ENCODE results near the gene IGF2BP2. TPM values are rescaled to one million over a fixed set of nuclear protein-coding genes. Genes with fewer than 3 reads are reported as not detected.
"Not testable (repeated sequence)": the region's sequence is repeated elsewhere in the genome, so short reads cannot be mapped to it uniquely, and the experiment has no call there.

The IGF2BP2 gene
- polyA plus RNA-seq, 1 donor from 2014 or later, result not detected

GRCh38 chr3:185851046-185851445, 26.2 kb upstream of the IGF2BP2 start:
- H3K36me3 Mint-ChIP-seq, result peaks cover 3% of the 10 kb centered on the region
- peaks cover 3% of the 10 kb centered on the region for H3K27me3 Mint-ChIP-seq
- H3K9me3 Mint-ChIP-seq, result peaks cover 2 to 5% (median 3%) of the 10 kb centered on the region in 3 donors

DNA sequence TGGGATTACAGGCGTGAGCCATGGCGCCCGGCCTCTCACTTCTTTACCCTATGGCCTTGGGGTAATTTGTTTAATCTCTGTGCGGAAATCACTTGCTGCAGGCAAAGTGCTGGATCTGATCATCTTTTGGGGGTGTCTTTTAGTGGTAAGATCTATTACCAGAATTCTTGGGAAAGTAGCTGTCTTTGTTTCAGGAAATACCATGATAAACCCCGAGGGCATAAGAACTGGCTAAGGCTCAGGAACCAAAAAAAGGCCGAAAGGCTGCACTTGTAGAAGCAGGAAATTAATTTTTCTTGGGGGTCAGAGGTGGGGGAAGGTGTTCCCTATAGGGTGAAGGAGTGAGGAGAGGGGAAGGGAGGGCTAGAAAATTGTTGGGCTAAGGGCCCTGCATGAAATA, 22.7 kb upstream of the IGF2BP2 start:
- Mint-ChIP-seq H3K27ac (peak overlapping the region in 1 of 3 donors; percentile 27), H3K27me3 (peaks cover 7% of the 10 kb centered on the region), H3K9me3 (peaks cover 0 to 1% (median 0%) of the 10 kb centered on the region in 3 donors), H3K36me3 (peaks cover 2% of the 10 kb centered on the region), H3K4me3 (no peak overlapping the region), H3K4me1 (no peaks in the 10 kb centered on the region)

More at GRCh38 chr3:185851046-185851445, 26.2 kb upstream of the IGF2BP2 start:
- Mint-ChIP-seq H3K27ac (no peak overlapping the region), H3K4me1 (no peaks in the 10 kb centered on the region), H3K4me3 (peak overlapping the region in 1 of 4 donors; percentile 43)

DNA sequence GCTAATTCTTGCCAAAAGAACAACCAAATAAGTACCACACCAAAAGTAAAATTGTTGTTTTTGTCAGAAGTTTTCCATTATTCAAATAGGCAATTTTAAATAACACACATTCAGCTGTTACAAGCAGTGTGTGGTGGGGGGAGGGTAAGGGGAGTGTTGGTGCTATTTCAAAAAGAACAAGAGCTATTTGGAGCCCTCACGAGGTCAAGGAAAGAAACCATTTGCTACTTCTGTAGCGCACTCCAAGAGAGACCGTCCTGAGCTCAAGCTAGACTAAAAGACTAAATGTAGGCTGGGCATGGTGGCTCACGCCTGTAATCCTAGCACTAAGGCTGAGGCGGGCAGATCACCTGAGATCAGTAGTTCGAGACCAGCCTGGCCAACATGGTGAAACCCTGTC, 21.2 kb upstream of the IGF2BP2 start:
- no peak overlapping the region for H3K27ac Mint-ChIP-seq
- H3K9me3 Mint-ChIP-seq, result peaks cover 0 to 1% (median 0%) of the 10 kb centered on the region in 3 donors
- H3K27me3 Mint-ChIP-seq, result peaks cover 7% of the 10 kb centered on the region
- H3K36me3 Mint-ChIP-seq, result peaks cover 2% of the 10 kb centered on the region
- H3K4me3 Mint-ChIP-seq, result no peak overlapping the region
- no peaks in the 10 kb centered on the region for H3K4me1 Mint-ChIP-seq

DNA sequence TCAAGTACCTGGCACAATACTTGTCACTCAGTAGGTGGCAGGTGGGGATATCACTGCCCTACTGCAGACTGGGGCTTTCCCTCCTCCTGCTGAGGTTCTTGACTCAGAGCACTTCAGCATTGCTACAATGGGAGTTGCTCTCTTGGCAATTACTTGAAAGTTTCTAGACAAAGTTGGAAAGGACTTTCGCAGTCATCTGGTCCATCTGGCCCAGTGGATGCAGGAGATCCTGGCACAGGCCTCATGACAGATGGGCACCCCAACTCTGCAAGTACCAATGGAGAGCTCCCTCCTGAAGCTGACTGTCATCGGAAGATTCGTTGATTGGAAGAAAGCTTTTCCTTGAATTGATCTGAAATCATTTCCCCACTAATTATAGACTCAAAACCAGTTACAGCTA, 19.2 kb upstream of the IGF2BP2 start:
- Mint-ChIP-seq H3K27me3 (peaks cover 7% of the 10 kb centered on the region), H3K4me3 (no peak overlapping the region), H3K27ac (no peak overlapping the region), H3K36me3 (peaks cover 1% of the 10 kb centered on the region), H3K4me1 (no peaks in the 10 kb centered on the region), H3K9me3 (peaks cover 0 to 1% (median 0%) of the 10 kb centered on the region in 3 donors)

DNA sequence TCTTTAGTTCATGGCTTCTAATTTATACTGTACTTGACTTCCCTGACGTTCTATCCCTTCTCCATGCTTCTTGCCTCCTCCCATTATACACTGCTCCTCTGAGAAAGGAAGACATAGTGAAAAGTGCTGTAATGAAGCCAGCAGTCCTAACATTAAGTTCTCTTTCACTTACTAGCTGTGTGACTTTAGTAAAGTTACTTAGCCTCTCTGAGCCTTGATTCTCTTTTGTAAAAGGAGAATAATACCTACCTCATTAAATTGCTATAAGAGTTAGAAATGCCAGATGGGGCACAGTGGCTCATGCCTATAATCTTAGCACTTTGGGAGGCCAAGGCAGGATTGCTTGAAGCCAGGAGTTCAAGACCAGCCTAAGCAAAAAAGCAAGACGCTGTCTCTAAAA, 18.8 kb upstream of the IGF2BP2 start:
- H3K4me3 Mint-ChIP-seq, result no peak overlapping the region
- H3K27ac Mint-ChIP-seq, result no peak overlapping the region
- H3K36me3 Mint-ChIP-seq, result no peaks in the 10 kb centered on the region
- H3K4me1 Mint-ChIP-seq, result no peaks in the 10 kb centered on the region
- peaks cover 7% of the 10 kb centered on the region for H3K27me3 Mint-ChIP-seq
- H3K9me3 Mint-ChIP-seq, result peaks cover 0 to 1% (median 0%) of the 10 kb centered on the region in 3 donors

- Mint-ChIP-seq H3K27ac (no peak overlapping the region), H3K9me3 (peaks cover 0 to 1% (median 0%) of the 10 kb centered on the region in 3 donors), H3K4me1 (no peaks in the 10 kb centered on the region), H3K4me3 (no peak overlapping the region), H3K27me3 (peaks cover 7% of the 10 kb centered on the region), H3K36me3 (no peaks in the 10 kb centered on the region)
These were observed 18.3 kb upstream of the IGF2BP2 start for GRCh38 chr3:185843126-185843525.

DNA sequence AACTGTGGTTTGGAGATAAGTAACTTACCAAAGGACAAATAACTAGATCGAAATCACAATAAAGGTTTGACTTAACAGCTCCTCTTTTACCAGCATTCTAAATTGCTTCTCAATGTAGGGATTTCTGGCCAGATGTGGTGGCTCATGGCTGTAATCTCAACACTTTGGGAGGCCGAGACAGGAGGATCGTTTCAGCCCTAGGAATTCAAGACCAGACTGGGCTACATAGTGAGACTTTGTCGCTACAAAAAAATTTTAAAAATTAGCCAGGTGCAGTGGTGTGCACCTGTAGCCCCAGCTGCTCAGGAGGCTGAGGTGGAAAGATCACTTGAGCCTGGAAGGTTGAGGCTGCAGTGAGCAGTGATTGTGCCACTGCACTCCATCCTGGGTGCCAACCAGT, 17.4 kb upstream of the IGF2BP2 start:
- H3K27ac Mint-ChIP-seq, result no peak overlapping the region
- peaks cover under 1% of the 10 kb centered on the region for H3K36me3 Mint-ChIP-seq
- H3K27me3 Mint-ChIP-seq, result peaks cover 4% of the 10 kb centered on the region
- H3K4me3 Mint-ChIP-seq, result no peak overlapping the region
- no peaks in the 10 kb centered on the region for H3K9me3 Mint-ChIP-seq
- H3K4me1 Mint-ChIP-seq, result no peaks in the 10 kb centered on the region

- H3K9me3 Mint-ChIP-seq, H3K36me3 Mint-ChIP-seq, H3K4me1 Mint-ChIP-seq, H3K4me3 Mint-ChIP-seq, H3K27ac Mint-ChIP-seq, H3K27me3 Mint-ChIP-seq: not testable (repeated sequence)
These were observed 13.7 kb upstream of the IGF2BP2 start for GRCh38 chr3:185838417-185838989.

DNA sequence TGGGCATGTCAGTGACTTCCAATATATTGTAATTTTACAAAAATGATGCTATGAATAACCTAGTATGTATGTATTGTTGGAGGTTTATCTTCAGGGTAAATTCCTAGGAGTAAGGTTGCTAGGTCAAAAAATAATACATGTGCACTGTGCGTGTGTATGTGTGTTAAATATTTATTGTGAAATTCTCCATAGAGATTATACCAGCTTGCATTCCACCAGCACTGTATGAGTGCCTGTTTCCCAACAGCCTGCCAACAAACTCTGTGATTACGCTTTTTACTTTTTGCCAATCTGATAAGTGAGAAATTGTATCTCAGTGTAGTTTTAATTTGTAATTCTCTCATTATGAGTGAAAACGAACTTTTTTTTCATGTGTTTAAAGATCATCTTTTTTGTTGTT, 12.6 kb upstream of the IGF2BP2 start:
- no peak overlapping the region for H3K27ac Mint-ChIP-seq
- H3K4me3 Mint-ChIP-seq, result no peak overlapping the region
- no peaks in the 10 kb centered on the region for H3K4me1 Mint-ChIP-seq
- no peaks in the 10 kb centered on the region for H3K9me3 Mint-ChIP-seq
- no peaks in the 10 kb centered on the region for H3K27me3 Mint-ChIP-seq
- H3K36me3 Mint-ChIP-seq, result peaks cover 2% of the 10 kb centered on the region

- no peaks in the 10 kb centered on the region for H3K36me3 Mint-ChIP-seq
- no peak overlapping the region for H3K27ac Mint-ChIP-seq
- H3K4me1 Mint-ChIP-seq, result peaks cover 0 to 4% (median 0%) of the 10 kb centered on the region in 3 donors
- peaks cover 0 to 1% (median 0%) of the 10 kb centered on the region in 3 donors for H3K9me3 Mint-ChIP-seq
- H3K4me3 Mint-ChIP-seq, result no peak overlapping the region
- H3K27me3 Mint-ChIP-seq, result peaks cover 22% of the 10 kb centered on the region
These were observed 7.1 kb upstream of the IGF2BP2 start for GRCh38 chr3:185831990-185832389.

GRCh38 chr3:185831195-185831594, 6.4 kb upstream of the IGF2BP2 start:
- Mint-ChIP-seq H3K27me3 (peaks cover 30% of the 10 kb centered on the region), H3K9me3 (peaks cover 0 to 1% (median 0%) of the 10 kb centered on the region in 3 donors), H3K27ac (no peak overlapping the region), H3K36me3 (no peaks in the 10 kb centered on the region), H3K4me1 (peaks cover 0 to 8% (median 0%) of the 10 kb centered on the region in 3 donors), H3K4me3 (no peak overlapping the region)

- peaks cover 0 to 8% (median 0%) of the 10 kb centered on the region in 3 donors for H3K4me1 Mint-ChIP-seq
- no peaks in the 10 kb centered on the region for H3K36me3 Mint-ChIP-seq
- peaks cover 34% of the 10 kb centered on the region for H3K27me3 Mint-ChIP-seq
These were observed 5.4 kb upstream of the IGF2BP2 start for GRCh38 chr3:185830018-185830797.

GRCh38 chr3:185828755-185829154, 3.9 kb upstream of the IGF2BP2 start:
- Mint-ChIP-seq H3K4me1 (peaks cover 0 to 8% (median 4%) of the 10 kb centered on the region in 3 donors), H3K27me3 (peaks cover 34% of the 10 kb centered on the region), H3K36me3 (no peaks in the 10 kb centered on the region), H3K4me3 (no peak overlapping the region), H3K9me3 (peaks cover 0 to 1% (median 0%) of the 10 kb centered on the region in 3 donors), H3K27ac (no peak overlapping the region)

More at GRCh38 chr3:185830018-185830797, 5.4 kb upstream of the IGF2BP2 start:
- Mint-ChIP-seq H3K4me3 (no peak overlapping the region), H3K9me3 (peaks cover 0 to 1% (median 0%) of the 10 kb centered on the region in 3 donors), H3K27ac (no peak overlapping the region)

GRCh38 chr3:185827595-185828344, 2.9 kb upstream of the IGF2BP2 start:
- Mint-ChIP-seq H3K36me3 (no peaks in the 10 kb centered on the region), H3K27ac (no peak overlapping the region), H3K4me1 (peaks cover 1 to 12% (median 4%) of the 10 kb centered on the region in 3 donors), H3K27me3 (peaks cover 39% of the 10 kb centered on the region), H3K4me3 (peak overlapping the region in 1 of 4 donors; percentile 78), H3K9me3 (peaks cover 0 to 1% (median 0%) of the 10 kb centered on the region in 3 donors)

Measured in IgD-negative memory B cell (primary cell).